ENCODE data around the gene EIF3B.

GRCh38 chr7:2404714-2405119 is 50.1 kb downstream of the EIF3B start:
- TF ChIP-seq CTCF (conservative IDR thresholded peaks at IDR 0.05; ENCODE audit: low read depth, low read length) (no peak), EZH2 (IDR thresholded peaks at IDR 0.05; ENCODE audit: borderline replicate concordance, low read depth, low read length, poor library complexity, severe bottlenecking) (no peak)
